K562 (cell line): ENCODE data around the gene MTMR3. TPM values are rescaled to one million over a fixed set of nuclear protein-coding genes. Genes with fewer than 3 reads are reported as not detected.

ENCODE experiments used
- BMI1 ChIP-seq: fragments of 150-350 bp; IDR thresholded peaks from 2 replicates; pipeline ENCODE4 v1.6.1; 2014; ENCODE audit warnings: low read length
- CBX1 ChIP-seq: sonication (generic); IDR thresholded peaks from 2 replicates; pipeline ENCODE4 v1.6.1; 2016; ENCODE audit warnings: antibody characterized with exemption, low read depth, mild to moderate bottlenecking
- CBX2 ChIP-seq: fragments of 200-600 bp; sonication (generic); IDR thresholded peaks from one replicate; pipeline ENCODE4 v1.6.1; 2012; ENCODE audit warnings: mild to moderate bottlenecking, low read length, inconsistent platforms; ENCODE audit not compliant: insufficient read depth, poor library complexity, severe bottlenecking
- ELF4 ChIP-seq: fragments of 450-650 bp; formaldehyde crosslinking; IDR thresholded peaks from 2 replicates; pipeline ENCODE4 v1.4.0; 2022; ENCODE audit warnings: missing genetic modification characterization
- FOS ChIP-seq: IDR thresholded peaks from 3 replicates; pipeline ENCODE4 v1.6.1; 2011; ENCODE audit not compliant: insufficient read length; ENCODE audit errors: extremely low read depth
- MEIS2 ChIP-seq: fragments of 450-650 bp; IDR thresholded peaks from 2 replicates; pipeline ENCODE4 v1.6.1; 2014; ENCODE audit warnings: mild to moderate bottlenecking; ENCODE audit not compliant: partially characterized antibody
- NEUROD1 ChIP-seq: fragments of 150-350 bp; IDR thresholded peaks from 2 replicates; pipeline ENCODE4 v1.6.1; 2014; ENCODE audit warnings: borderline replicate concordance, low read length, low read depth; ENCODE audit not compliant: partially characterized antibody
- PHB2 ChIP-seq: fragments of 450-650 bp; IDR thresholded peaks from 2 replicates; pipeline ENCODE4 v1.6.1; 2017; ENCODE audit warnings: low read depth
- POLR2H ChIP-seq: IDR thresholded peaks from 2 replicates; pipeline ENCODE4 v1.6.1; 2016; ENCODE audit warnings: missing genetic modification characterization, low read depth, mild to moderate bottlenecking, control low read depth, missing compliant biosample characterization, moderate library complexity
- POLR3G ChIP-seq: IDR thresholded peaks from 2 replicates; pipeline ENCODE4 v1.6.1; 2011; ENCODE audit not compliant: insufficient read length, insufficient replicate concordance; ENCODE audit errors: extremely low read depth
- RAD21 ChIP-seq, 2 experiments: fragments of 250-450 bp in 1 of 2; fragments of 450-650 bp in 1 of 2; sonication (Bioruptor Pico) in 1 of 2; formaldehyde crosslinking in 1 of 2; IDR thresholded peaks in 1 of 2; conservative IDR thresholded peaks in 1 of 2; 2 replicates each; pipeline versions ENCODE4 v1.4.0 to v1.8.0; 2020 to 2022; ENCODE audit warnings: mild to moderate bottlenecking in 2 of 2, moderate library complexity in 1 of 2
- RHOXF2B ChIP-seq: fragments of 250-450 bp; sonication (Bioruptor Pico); conservative IDR thresholded peaks from 2 replicates; pipeline ENCODE4 v1.5.1; 2021
- SAFB ChIP-seq: fragments of 200-400 bp; formaldehyde crosslinking; IDR thresholded peaks from 2 replicates; pipeline ENCODE4 v1.6.1; 2017; ENCODE audit warnings: low read depth, low read length, borderline replicate concordance
- SLC30A9 ChIP-seq: fragments of 250-450 bp; sonication (Bioruptor Pico); IDR thresholded peaks from 2 replicates; pipeline ENCODE4 v1.8.0; 2022; ENCODE audit warnings: mild to moderate bottlenecking, moderate library complexity
- SMARCC2 ChIP-seq: fragments of 450-650 bp; IDR thresholded peaks from 2 replicates; pipeline ENCODE4 v1.6.1; 2017; ENCODE audit warnings: antibody characterized with exemption, moderate library complexity, mild to moderate bottlenecking, low read depth
- TAF1 ChIP-seq: IDR thresholded peaks from 2 replicates; pipeline ENCODE4 v1.6.1; 2011; ENCODE audit warnings: mild to moderate bottlenecking, low read length, moderate library complexity; ENCODE audit not compliant: insufficient read depth, control insufficient read depth, severe bottlenecking; ENCODE audit errors: extremely low read depth
- ZC3H4 ChIP-seq: sonication (generic); formaldehyde crosslinking; IDR thresholded peaks from 2 replicates; pipeline ENCODE4 v1.9.0; 2021; ENCODE audit warnings: missing genetic modification reagents, borderline replicate concordance
- ZNF263 ChIP-seq: sonication (generic); formaldehyde crosslinking; IDR thresholded peaks from 2 replicates; pipeline ENCODE4 v1.8.0; 2022; ENCODE audit warnings: mild to moderate bottlenecking, missing genetic modification reagents, borderline replicate concordance
- ZNF75A ChIP-seq: fragments of 450-650 bp; formaldehyde crosslinking; IDR thresholded peaks from 2 replicates; pipeline ENCODE4 v1.4.0; 2020; ENCODE audit warnings: mild to moderate bottlenecking
- polyA plus RNA-seq, 8 experiments: library from polyadenylated mRNA; depleted of rRNA in 4 of 8; stranded (reverse) in 5 of 8; unstranded in 3 of 8; fragments of >200 nt; fragmentation: Nextera tagmentation in 2 of 8; fragmentation: Illumina TruSeq in 1 of 8; extraction: Ambion mirVana in 2 of 8; extraction: Trizol in 1 of 8; gene quantifications; 2 replicates each; pipeline versions ENCODE4 v1.2.1 to v1.2.3, GENCODE V29; 2011 to 2014; ENCODE audit warnings: inconsistent platforms in 1 of 8, missing spikeins in 1 of 8
- total RNA-seq, 7 experiments: library from RNA; depleted of rRNA in 6 of 7; stranded (reverse); fragments of >200 nt in 6 of 7; fragmentation: Illumina TruSeq in 2 of 7; extraction: Trizol in 2 of 7; gene quantifications; 2 replicates each; pipeline versions ENCODE4 v1.2.1 to v1.2.3, GENCODE V29; 2011 to 2021; ENCODE audit warnings: low replicate concordance in 1 of 7
- TF ChIP-seq, protein P1 (sequence below): fragments of 250-450 bp; sonication (Bioruptor Pico); IDR thresholded peaks from 2 replicates; pipeline ENCODE4 v1.9.0; 2021; ENCODE audit warnings: mild to moderate bottlenecking, inconsistent platforms
- TF ChIP-seq, protein P2 (sequence below): fragments of 450-650 bp; IDR thresholded peaks from 2 replicates; pipeline ENCODE4 v1.6.1; 2016; ENCODE audit warnings: low read depth, mild to moderate bottlenecking, moderate library complexity
- TF ChIP-seq, protein P3 (sequence below): fragments of 250-450 bp; sonication (Bioruptor Pico); IDR thresholded peaks from 2 replicates; pipeline ENCODE4 v1.5.0; 2021
- TF ChIP-seq, protein P4 (sequence below): fragments of 250-450 bp; sonication (Bioruptor Pico); IDR thresholded peaks from 2 replicates; pipeline ENCODE4 v1.8.0; 2022; ENCODE audit warnings: moderate library complexity, mild to moderate bottlenecking, inconsistent platforms

The MTMR3 gene
- total and polyA plus RNA-seq, 9 of the 15 experiments (the other 6 are each of a cell fraction or from before 2014, with no cell fraction given): 1.6 to 13.7 (median 7.9) TPM

DNA sequence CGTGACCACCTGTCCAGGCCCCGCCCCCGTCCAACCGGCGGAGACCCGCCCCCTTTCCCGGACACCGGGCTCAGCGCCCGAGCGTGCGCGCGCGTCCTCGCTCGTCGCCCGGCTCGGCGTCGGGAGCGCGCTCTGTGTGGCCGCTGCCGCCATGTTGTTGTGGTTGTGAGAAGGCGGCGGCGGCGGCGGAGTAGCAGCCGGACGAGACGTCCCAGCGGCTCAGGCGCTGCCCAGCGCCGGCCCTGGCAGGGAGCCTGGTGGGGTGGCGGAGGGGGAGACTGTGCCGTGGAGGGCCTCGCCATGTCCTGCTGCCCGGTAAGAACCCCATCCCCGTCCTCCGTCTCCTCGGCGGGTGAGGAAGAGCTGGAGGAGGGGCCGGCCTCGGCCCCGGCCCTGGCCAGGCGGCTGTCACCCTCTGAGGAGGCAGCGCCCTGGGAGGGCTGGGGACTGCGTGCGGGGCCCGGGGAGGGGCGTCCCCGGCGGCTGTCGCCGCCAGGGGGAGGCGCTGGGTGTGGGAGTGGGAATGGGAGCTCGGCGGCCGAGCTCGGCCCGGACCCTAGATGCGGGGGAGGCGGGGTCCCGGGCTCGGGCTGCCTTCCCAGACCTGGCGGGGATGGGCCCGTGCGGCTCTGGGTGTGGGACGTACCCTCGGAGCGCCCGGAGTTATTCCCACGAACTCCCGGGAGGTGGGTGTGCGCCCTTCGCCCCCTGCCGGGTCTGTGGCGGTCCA lies at the start of gene MTMR3 (continued):
- TF ChIP-seq, protein P1, sequence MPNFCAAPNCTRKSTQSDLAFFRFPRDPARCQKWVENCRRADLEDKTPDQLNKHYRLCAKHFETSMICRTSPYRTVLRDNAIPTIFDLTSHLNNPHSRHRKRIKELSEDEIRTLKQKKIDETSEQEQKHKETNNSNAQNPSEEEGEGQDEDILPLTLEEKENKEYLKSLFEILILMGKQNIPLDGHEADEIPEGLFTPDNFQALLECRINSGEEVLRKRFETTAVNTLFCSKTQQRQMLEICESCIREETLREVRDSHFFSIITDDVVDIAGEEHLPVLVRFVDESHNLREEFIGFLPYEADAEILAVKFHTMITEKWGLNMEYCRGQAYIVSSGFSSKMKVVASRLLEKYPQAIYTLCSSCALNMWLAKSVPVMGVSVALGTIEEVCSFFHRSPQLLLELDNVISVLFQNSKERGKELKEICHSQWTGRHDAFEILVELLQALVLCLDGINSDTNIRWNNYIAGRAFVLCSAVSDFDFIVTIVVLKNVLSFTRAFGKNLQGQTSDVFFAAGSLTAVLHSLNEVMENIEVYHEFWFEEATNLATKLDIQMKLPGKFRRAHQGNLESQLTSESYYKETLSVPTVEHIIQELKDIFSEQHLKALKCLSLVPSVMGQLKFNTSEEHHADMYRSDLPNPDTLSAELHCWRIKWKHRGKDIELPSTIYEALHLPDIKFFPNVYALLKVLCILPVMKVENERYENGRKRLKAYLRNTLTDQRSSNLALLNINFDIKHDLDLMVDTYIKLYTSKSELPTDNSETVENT (CRISPR knock-in tag): no peak; the same call in 1 of the 2 replicates
- TF ChIP-seq MEIS2: peak; percentile 11
- TF ChIP-seq ZNF75A (CRISPR knock-in tag): no peak
- peak; percentile 30 to 37; a peak in 3 of 4 replicates for TF ChIP-seq RAD21 (CRISPR knock-in tag; conservative IDR thresholded peaks at IDR 0.05 in 1 of 2, IDR thresholded peaks at IDR 0.05 in 1 of 2)
- TF ChIP-seq TAF1: peak; percentile 76
- TF ChIP-seq FOS: no peak
- 0 out of 2 replicates have a peak, but pooled peaks have one; percentile 40 for TF ChIP-seq ZNF263 (CRISPR knock-in tag)
- TF ChIP-seq, protein P2, sequence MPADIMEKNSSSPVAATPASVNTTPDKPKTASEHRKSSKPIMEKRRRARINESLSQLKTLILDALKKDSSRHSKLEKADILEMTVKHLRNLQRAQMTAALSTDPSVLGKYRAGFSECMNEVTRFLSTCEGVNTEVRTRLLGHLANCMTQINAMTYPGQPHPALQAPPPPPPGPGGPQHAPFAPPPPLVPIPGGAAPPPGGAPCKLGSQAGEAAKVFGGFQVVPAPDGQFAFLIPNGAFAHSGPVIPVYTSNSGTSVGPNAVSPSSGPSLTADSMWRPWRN: no peak
- no peak for TF ChIP-seq RHOXF2B (CRISPR knock-in tag)
- no peak for TF ChIP-seq CBX2
- TF ChIP-seq SAFB: peak; percentile 48; the same call in 1 of the 2 replicates
- TF ChIP-seq, protein P3, sequence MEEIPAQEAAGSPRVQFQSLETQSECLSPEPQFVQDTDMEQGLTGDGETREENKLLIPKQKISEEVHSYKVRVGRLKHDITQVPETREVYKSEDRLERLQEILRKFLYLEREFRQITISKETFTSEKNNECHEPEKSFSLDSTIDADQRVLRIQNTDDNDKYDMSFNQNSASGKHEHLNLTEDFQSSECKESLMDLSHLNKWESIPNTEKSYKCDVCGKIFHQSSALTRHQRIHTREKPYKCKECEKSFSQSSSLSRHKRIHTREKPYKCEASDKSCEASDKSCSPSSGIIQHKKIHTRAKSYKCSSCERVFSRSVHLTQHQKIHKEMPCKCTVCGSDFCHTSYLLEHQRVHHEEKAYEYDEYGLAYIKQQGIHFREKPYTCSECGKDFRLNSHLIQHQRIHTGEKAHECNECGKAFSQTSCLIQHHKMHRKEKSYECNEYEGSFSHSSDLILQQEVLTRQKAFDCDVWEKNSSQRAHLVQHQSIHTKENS: no peak
- TF ChIP-seq SMARCC2: no peak
- no peak for TF ChIP-seq BMI1
- no peak for TF ChIP-seq ZC3H4 (CRISPR knock-in tag)
- TF ChIP-seq PHB2: no peak
- no peak for TF ChIP-seq NEUROD1
- TF ChIP-seq POLR2H (tag): 0 out of 2 replicates have a peak, but pooled peaks have one; percentile 17
- no peak; the same call in 1 of the 2 replicates for TF ChIP-seq CBX1
- TF ChIP-seq, protein P4, sequence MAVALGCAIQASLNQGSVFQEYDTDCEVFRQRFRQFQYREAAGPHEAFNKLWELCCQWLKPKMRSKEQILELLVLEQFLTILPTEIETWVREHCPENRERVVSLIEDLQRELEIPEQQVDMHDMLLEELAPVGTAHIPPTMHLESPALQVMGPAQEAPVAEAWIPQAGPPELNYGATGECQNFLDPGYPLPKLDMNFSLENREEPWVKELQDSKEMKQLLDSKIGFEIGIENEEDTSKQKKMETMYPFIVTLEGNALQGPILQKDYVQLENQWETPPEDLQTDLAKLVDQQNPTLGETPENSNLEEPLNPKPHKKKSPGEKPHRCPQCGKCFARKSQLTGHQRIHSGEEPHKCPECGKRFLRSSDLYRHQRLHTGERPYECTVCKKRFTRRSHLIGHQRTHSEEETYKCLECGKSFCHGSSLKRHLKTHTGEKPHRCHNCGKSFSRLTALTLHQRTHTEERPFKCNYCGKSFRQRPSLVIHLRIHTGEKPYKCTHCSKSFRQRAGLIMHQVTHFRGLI (CRISPR knock-in tag): no peak
- no peak for TF ChIP-seq POLR3G
- no peak for TF ChIP-seq SLC30A9 (CRISPR knock-in tag)
- TF ChIP-seq ELF4 (CRISPR knock-in tag): no peak
